Measurements from ENCODE around the gene GPS1.

GPS1 gene

DNA sequence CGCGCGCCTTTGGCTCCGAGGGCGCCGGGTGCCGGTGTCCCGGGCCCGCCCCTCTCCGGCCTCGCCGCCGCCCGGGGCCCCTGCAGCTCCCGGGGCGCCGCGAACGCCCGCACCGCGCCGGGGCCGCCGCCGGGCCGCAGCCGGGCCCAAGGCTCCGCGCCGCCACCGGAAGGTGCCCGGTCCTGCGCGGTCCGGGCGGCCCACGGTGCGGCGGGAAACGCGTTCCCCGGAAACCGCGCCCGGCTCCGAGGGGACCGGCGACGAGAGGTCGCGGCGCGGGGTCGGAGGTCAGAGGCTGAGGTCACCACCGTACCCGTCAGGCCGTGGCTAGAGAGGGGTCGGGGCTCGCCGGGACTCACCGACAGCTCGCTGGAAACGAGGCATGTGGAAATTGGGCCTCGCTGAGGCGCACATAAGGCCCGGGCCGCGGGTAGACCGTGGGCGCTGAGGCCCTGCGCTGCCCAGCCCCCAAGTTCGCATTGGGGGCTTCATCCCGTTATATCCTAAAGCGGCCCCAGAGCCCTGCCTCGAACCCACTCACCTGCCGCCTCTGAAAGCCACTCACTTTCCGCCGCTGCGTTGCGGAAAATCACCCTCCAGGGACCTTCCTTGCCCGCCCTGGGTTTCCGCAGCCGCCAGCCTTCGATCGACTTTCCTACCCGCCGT, 14.1 kb downstream of the GPS1 start, which contains the start of gene DUS1L:
DUS1L (minus strand) TSS at position 167 of the 666 bp plus-strand sequence. CDS start 745 bp downstream, outside the sequence.
- H3K9me2 ChIP-seq (replicated peaks; ENCODE audit: control insufficient read depth, low read length), result no peaks in the 10 kb centered on the region
- no peaks in the 10 kb centered on the region for H3F3A ChIP-seq (ENCODE audit: control insufficient read depth, insufficient read depth)
- no peak for TF ChIP-seq EZH2phosphoT487 (IDR thresholded peaks at IDR 0.05; ENCODE audit: borderline replicate concordance, low read length)
- TF ChIP-seq, protein P1, sequence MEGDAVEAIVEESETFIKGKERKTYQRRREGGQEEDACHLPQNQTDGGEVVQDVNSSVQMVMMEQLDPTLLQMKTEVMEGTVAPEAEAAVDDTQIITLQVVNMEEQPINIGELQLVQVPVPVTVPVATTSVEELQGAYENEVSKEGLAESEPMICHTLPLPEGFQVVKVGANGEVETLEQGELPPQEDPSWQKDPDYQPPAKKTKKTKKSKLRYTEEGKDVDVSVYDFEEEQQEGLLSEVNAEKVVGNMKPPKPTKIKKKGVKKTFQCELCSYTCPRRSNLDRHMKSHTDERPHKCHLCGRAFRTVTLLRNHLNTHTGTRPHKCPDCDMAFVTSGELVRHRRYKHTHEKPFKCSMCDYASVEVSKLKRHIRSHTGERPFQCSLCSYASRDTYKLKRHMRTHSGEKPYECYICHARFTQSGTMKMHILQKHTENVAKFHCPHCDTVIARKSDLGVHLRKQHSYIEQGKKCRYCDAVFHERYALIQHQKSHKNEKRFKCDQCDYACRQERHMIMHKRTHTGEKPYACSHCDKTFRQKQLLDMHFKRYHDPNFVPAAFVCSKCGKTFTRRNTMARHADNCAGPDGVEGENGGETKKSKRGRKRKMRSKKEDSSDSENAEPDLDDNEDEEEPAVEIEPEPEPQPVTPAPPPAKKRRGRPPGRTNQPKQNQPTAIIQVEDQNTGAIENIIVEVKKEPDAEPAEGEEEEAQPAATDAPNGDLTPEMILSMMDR (IDR thresholded peaks at IDR 0.05; ENCODE audit: low read depth, low read length, poor library complexity, severe bottlenecking), result no peak
- H3K4me2 ChIP-seq (ENCODE audit: low read length), result peak within 1 kb of the TSS; percentile 89
- peak within 1 kb of the TSS; percentile 13; the same call in 1 of the 2 replicates for H3K27ac ChIP-seq (ENCODE audit: low read depth, low read length)
- no peaks in the 10 kb centered on the region for H3K9me3 ChIP-seq (ENCODE audit: control insufficient read depth, insufficient read depth, low read length)
- H3K79me2 ChIP-seq (ENCODE audit: control insufficient read depth, low read length), result peaks cover 36% of the 10 kb centered on the region
- H3K36me3 ChIP-seq (ENCODE audit: control insufficient read depth, low read length), result peaks cover 42% of the 10 kb centered on the region
- peak within 1 kb of the TSS; percentile 95 for H3K4me3 ChIP-seq (ENCODE audit: low read length)
- H3K4me1 ChIP-seq (ENCODE audit: control insufficient read depth, low read length), result peaks cover 20% of the 10 kb centered on the region
- H3K27me3 ChIP-seq (ENCODE audit: control insufficient read depth, low read length), result no peaks in the 10 kb centered on the region
- peaks cover 6% of the 10 kb centered on the region; the same call in 1 of the 2 replicates for H4K20me1 ChIP-seq (ENCODE audit: control insufficient read depth, insufficient read depth, low read depth, low read length)

DNA sequence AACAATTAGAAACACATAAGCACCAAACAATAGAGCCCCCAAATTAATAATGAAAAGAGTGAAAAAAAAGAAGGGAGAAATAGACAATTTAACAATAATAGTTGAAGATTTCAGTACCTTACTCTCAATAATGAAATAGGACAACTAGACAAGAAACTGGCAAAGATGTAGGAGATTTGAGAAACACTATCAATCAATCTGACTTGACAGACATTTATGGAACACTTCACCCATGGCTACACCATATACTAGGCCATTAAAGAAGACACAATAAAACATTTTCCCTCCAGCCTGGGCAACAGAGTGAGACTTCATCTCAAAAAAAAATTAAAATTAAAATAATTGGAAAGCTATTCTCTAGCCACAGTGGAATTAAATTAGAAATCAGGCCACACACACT, 18.9 kb downstream of the GPS1 start:
- H3K4me2 ChIP-seq (ENCODE audit: low read length), result no peak overlapping the region
- H3F3A ChIP-seq (ENCODE audit: control insufficient read depth, insufficient read depth), result peaks cover 4% of the 10 kb centered on the region; the same call in 1 of the 2 replicates
- no peaks in the 10 kb centered on the region for H3K9me2 ChIP-seq (replicated peaks; ENCODE audit: control insufficient read depth, low read length)
- no peaks in the 10 kb centered on the region for H4K20me1 ChIP-seq (ENCODE audit: control insufficient read depth, insufficient read depth, low read depth, low read length)
- peaks cover 12% of the 10 kb centered on the region for H3K4me1 ChIP-seq (ENCODE audit: control insufficient read depth, low read length)
- peaks cover 3% of the 10 kb centered on the region; the same call in 1 of the 2 replicates for H3K27me3 ChIP-seq (ENCODE audit: control insufficient read depth, low read length)
- H3K36me3 ChIP-seq (ENCODE audit: control insufficient read depth, low read length), result no peaks in the 10 kb centered on the region
- H3K4me3 ChIP-seq (ENCODE audit: low read length), result no peak overlapping the region
- H3K27ac ChIP-seq (ENCODE audit: low read depth, low read length), result no peak overlapping the region
- peaks cover 8% of the 10 kb centered on the region for H3K79me2 ChIP-seq (ENCODE audit: control insufficient read depth, low read length)
- no peak for TF ChIP-seq EZH2phosphoT487 (IDR thresholded peaks at IDR 0.05; ENCODE audit: borderline replicate concordance, low read length)
- TF ChIP-seq, protein P1 (IDR thresholded peaks at IDR 0.05; ENCODE audit: low read depth, low read length, poor library complexity, severe bottlenecking), result no peak
- no peaks in the 10 kb centered on the region for H3K9me3 ChIP-seq (ENCODE audit: control insufficient read depth, insufficient read depth, low read length)

DNA sequence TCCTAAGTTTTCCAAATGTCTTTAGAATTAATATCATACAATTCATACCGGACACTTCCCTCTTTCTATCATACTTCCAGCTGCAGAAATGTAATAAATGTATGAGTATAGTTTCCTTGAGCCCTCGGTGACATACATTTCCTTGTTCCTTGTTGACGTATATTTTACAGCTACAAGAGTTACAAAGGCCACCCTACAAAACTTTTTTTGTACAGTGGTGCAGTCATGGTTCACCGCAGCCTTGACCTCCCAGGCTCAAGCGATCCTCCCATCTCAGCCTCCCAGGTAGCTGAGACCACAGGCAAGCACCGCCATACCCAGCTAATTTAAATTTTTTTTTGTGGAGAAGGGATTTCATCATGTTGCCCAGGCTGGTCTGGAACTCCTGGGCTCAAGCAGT, 21.1 kb downstream of the GPS1 start:
- Histone ChIP-seq H3K4me1 (ENCODE audit: control insufficient read depth, low read length) (peaks cover 17% of the 10 kb centered on the region), H3K4me3 (ENCODE audit: low read length) (no peak overlapping the region), H3K4me2 (ENCODE audit: low read length) (no peak overlapping the region), H3K79me2 (ENCODE audit: control insufficient read depth, low read length) (no peaks in the 10 kb centered on the region), H3K36me3 (ENCODE audit: control insufficient read depth, low read length) (peaks cover 3% of the 10 kb centered on the region), H3K27me3 (ENCODE audit: control insufficient read depth, low read length) (peaks cover 3% of the 10 kb centered on the region; the same call in 1 of the 2 replicates), H3K9me3 (ENCODE audit: control insufficient read depth, insufficient read depth, low read length) (no peaks in the 10 kb centered on the region), H3F3A (ENCODE audit: control insufficient read depth, insufficient read depth) (peaks cover 14% of the 10 kb centered on the region), H3K9me2 (replicated peaks; ENCODE audit: control insufficient read depth, low read length) (no peaks in the 10 kb centered on the region), H3K27ac (ENCODE audit: low read depth, low read length) (no peak overlapping the region), H4K20me1 (ENCODE audit: control insufficient read depth, insufficient read depth, low read depth, low read length) (0 out of 2 replicates have a peak, but pooled peaks cover 3% of the 10 kb centered on the region)
- TF ChIP-seq EZH2phosphoT487 (IDR thresholded peaks at IDR 0.05; ENCODE audit: borderline replicate concordance, low read length), result no peak
- TF ChIP-seq, protein P1 (IDR thresholded peaks at IDR 0.05; ENCODE audit: low read depth, low read length, poor library complexity, severe bottlenecking), result no peak

Measured in DOHH2 (cell line).